WTC11 (cell line): Measurements from ENCODE around the gene EWSR1. TPM values are rescaled to one million over a fixed set of nuclear protein-coding genes. Genes with fewer than 3 reads are reported as not detected.

Experiments
- ATAC-seq: fragments of 200-7000 bp; cut with Tn5 transposase; 2 replicates; pipeline ENCODE4 v1.10.0; 2021; ENCODE audit warnings: mild to moderate bottlenecking, moderate library complexity
- CTCF ChIA-PET: fragments of 300-600 bp; sonication (Branson Sonifier 250); formaldehyde crosslinking; loops from one replicate; lab custom pipeline; 2021; ENCODE audit warnings: antibody characterized with exemption; lab: Charles Lee
- POLR2A ChIA-PET: fragments of 350-600 bp; sonication (Branson Sonifier 250); formaldehyde crosslinking; loops from one replicate; lab custom pipeline; 2021; ENCODE audit warnings: antibody characterized with exemption; lab: Charles Lee
- DNase-seq: peaks from one replicate; pipeline ENCODE4 v3.0.0; 2021; ENCODE audit warnings: low spot score
- H3K27ac Mint-ChIP-seq: 2 replicates; pipeline ENCODE4 v1.8.0; 2021; ENCODE audit warnings: mixed read lengths
- H3K27me3 Mint-ChIP-seq: 2 replicates; pipeline ENCODE4 v1.8.0; 2021; ENCODE audit warnings: low read depth, mild to moderate bottlenecking, moderate library complexity, mixed read lengths
- H3K36me3 Mint-ChIP-seq: 2 replicates; pipeline ENCODE4 v1.8.0; 2021; ENCODE audit warnings: mixed read lengths
- H3K4me1 Mint-ChIP-seq: 2 replicates; pipeline ENCODE4 v1.8.0; 2022; ENCODE audit warnings: mixed read lengths
- H3K4me3 Mint-ChIP-seq: 2 replicates; pipeline ENCODE4 v1.8.0; 2021; ENCODE audit warnings: mild to moderate bottlenecking, moderate library complexity, mixed read lengths
- H3K9me3 Mint-ChIP-seq: 2 replicates; pipeline ENCODE4 v1.8.0; 2021; ENCODE audit warnings: mixed read lengths
- ARID4B ChIP-seq: sonication (generic); formaldehyde crosslinking; IDR thresholded peaks from 2 replicates; pipeline ENCODE4 v1.8.0; 2023; ENCODE audit warnings: missing genetic modification reagents, mild to moderate bottlenecking, borderline replicate concordance
- ATF1 ChIP-seq: sonication (generic); formaldehyde crosslinking; IDR thresholded peaks from 2 replicates; pipeline ENCODE4 v1.8.1; 2023; ENCODE audit warnings: mild to moderate bottlenecking, moderate library complexity, missing genetic modification reagents
- E2F5 ChIP-seq: sonication (generic); formaldehyde crosslinking; IDR thresholded peaks from 2 replicates; pipeline ENCODE4 v1.8.1; 2022; ENCODE audit warnings: mild to moderate bottlenecking, moderate library complexity, missing genetic modification reagents
- ELF4 ChIP-seq: sonication (generic); formaldehyde crosslinking; IDR thresholded peaks from 2 replicates; pipeline ENCODE4 v1.8.1; 2022; ENCODE audit warnings: low read depth, mild to moderate bottlenecking, moderate library complexity, missing genetic modification reagents
- ESRRA ChIP-seq: sonication (generic); formaldehyde crosslinking; IDR thresholded peaks from 2 replicates; pipeline ENCODE4 v1.8.1; 2022; ENCODE audit warnings: mild to moderate bottlenecking, missing genetic modification reagents, borderline replicate concordance
- GRHL2 ChIP-seq: fragments of 250-450 bp; sonication (Bioruptor Pico); IDR thresholded peaks from 2 replicates; pipeline ENCODE4 v1.8.0; 2022; ENCODE audit warnings: mild to moderate bottlenecking, moderate library complexity; ENCODE audit not compliant: insufficient replicate concordance, severe bottlenecking
- HMGA2 ChIP-seq: fragments of 250-450 bp; sonication (Bioruptor Pico); IDR thresholded peaks from 2 replicates; pipeline ENCODE4 v1.4.0; 2021; ENCODE audit warnings: mild to moderate bottlenecking, moderate library complexity
- OVOL2 ChIP-seq: fragments of 250-450 bp; sonication (Bioruptor Pico); IDR thresholded peaks from 2 replicates; pipeline ENCODE4 v1.9.0; 2021; ENCODE audit warnings: mild to moderate bottlenecking, borderline replicate concordance
- PRRX2 ChIP-seq: fragments of 250-450 bp; sonication (Bioruptor Pico); IDR thresholded peaks from 2 replicates; pipeline ENCODE4 v1.8.0; 2021; ENCODE audit warnings: mild to moderate bottlenecking
- RORB ChIP-seq: fragments of 250-450 bp; sonication (Bioruptor Pico); IDR thresholded peaks from 2 replicates; pipeline ENCODE4 v1.9.0; 2021; ENCODE audit warnings: mild to moderate bottlenecking
- SP1 ChIP-seq: sonication (generic); formaldehyde crosslinking; conservative IDR thresholded peaks from 2 replicates; pipeline ENCODE4 v1.8.1; 2022; ENCODE audit warnings: missing genetic modification reagents
- TCF7 ChIP-seq: sonication (generic); formaldehyde crosslinking; IDR thresholded peaks from 2 replicates; pipeline ENCODE4 v1.8.0; 2022; ENCODE audit warnings: mild to moderate bottlenecking, low read depth, missing genetic modification reagents, moderate library complexity
- TEAD1 ChIP-seq: sonication (generic); formaldehyde crosslinking; IDR thresholded peaks from 2 replicates; pipeline ENCODE4 v1.8.0; 2022; ENCODE audit warnings: mild to moderate bottlenecking, missing genetic modification reagents
- ZNF121 ChIP-seq: sonication (generic); formaldehyde crosslinking; IDR thresholded peaks from 2 replicates; pipeline ENCODE4 v1.8.0; 2023; ENCODE audit warnings: missing genetic modification reagents
- ZNF317 ChIP-seq: sonication (generic); formaldehyde crosslinking; IDR thresholded peaks from 2 replicates; pipeline ENCODE4 v1.8.1; 2023; ENCODE audit warnings: low read depth, mild to moderate bottlenecking, moderate library complexity, missing genetic modification reagents, borderline replicate concordance
- ZNF423 ChIP-seq: fragments of 250-450 bp; sonication (Bioruptor Pico); IDR thresholded peaks from 2 replicates; pipeline ENCODE4 v2.1.2; 2022; ENCODE audit warnings: mild to moderate bottlenecking, moderate library complexity
- total RNA-seq: library from RNA; stranded (reverse); gene quantifications from 3 replicates; pipeline ENCODE4 v1.2.3, GENCODE V29; 2021
- TF ChIP-seq, protein P1 (sequence below): sonication (generic); formaldehyde crosslinking; IDR thresholded peaks from 2 replicates; pipeline ENCODE4 v1.8.1; 2023; ENCODE audit warnings: mild to moderate bottlenecking, missing genetic modification reagents, moderate library complexity
- TF ChIP-seq, protein P2 (sequence below): sonication (generic); formaldehyde crosslinking; IDR thresholded peaks from 2 replicates; pipeline ENCODE4 v1.8.1; 2023; ENCODE audit warnings: mild to moderate bottlenecking, missing genetic modification reagents, moderate library complexity
- TF ChIP-seq, protein P3 (sequence below): sonication (generic); formaldehyde crosslinking; IDR thresholded peaks from 2 replicates; pipeline ENCODE4 v1.8.0; 2022; ENCODE audit warnings: mild to moderate bottlenecking, missing genetic modification reagents
- TF ChIP-seq, protein P4 (sequence below): sonication (generic); formaldehyde crosslinking; IDR thresholded peaks from 2 replicates; pipeline ENCODE4 v1.8.0; 2023; ENCODE audit warnings: missing genetic modification reagents

EWSR1 gene
- total RNA-seq, 1 experiment from 2014 or later: 377 TPM

- H3K9me3 Mint-ChIP-seq: no peaks in the 10 kb centered on the region
- H3K27ac Mint-ChIP-seq: no peak overlapping the region
- TF ChIP-seq ZNF121 (CRISPR knock-in tag) (no peak), ELF4 (0 out of 2 replicates have a peak, but pooled peaks have one; percentile 71), ZNF423 (peak; percentile 63; the same call in 1 of the 2 replicates), ARID4B (CRISPR knock-in tag) (peak; percentile 16; the same call in 1 of the 2 replicates), HMGA2 (CRISPR knock-in tag) (no peak), ZNF317 (CRISPR knock-in tag) (0 out of 2 replicates have a peak, but pooled peaks have one; percentile 7), TEAD1 (CRISPR knock-in tag) (peak; percentile 56; the same call in 1 of the 2 replicates), ESRRA (peak; percentile 82; the same call in 1 of the 2 replicates), E2F5 (CRISPR knock-in tag) (peak; percentile 75; the same call in 1 of the 2 replicates), SP1 (peak; percentile 55; the same call in 1 of the 2 replicates)
- ChIA-PET POLR2A (interaction anchor here (1.9 to 2.0 kb wide), 2 partner anchors 10 to 39 kb away, joined by 5 to 6 read pairs; partner anchors contain the start of gene EWSR1), CTCF (interaction anchor here (0.8 to 2.0 kb wide), 10 partner anchors 8 to 101 kb away, joined by 3 to 5 read pairs (median 4); partner anchors contain the start of genes EMID1 and RASL10A)
- peak overlapping the region; percentile 84 for H3K4me3 Mint-ChIP-seq
- no peaks in the 10 kb centered on the region for H3K36me3 Mint-ChIP-seq
- peaks cover 4% of the 10 kb centered on the region; the same call in 1 of the 2 replicates for H3K27me3 Mint-ChIP-seq
- ATAC-seq (peak; percentile 57), DNase-seq (peak; percentile 86)
- peaks cover 21% of the 10 kb centered on the region for H3K4me1 Mint-ChIP-seq
Measured at GRCh38 chr22:29306835-29307595, 38.9 kb downstream of the EWSR1 start.

DNA sequence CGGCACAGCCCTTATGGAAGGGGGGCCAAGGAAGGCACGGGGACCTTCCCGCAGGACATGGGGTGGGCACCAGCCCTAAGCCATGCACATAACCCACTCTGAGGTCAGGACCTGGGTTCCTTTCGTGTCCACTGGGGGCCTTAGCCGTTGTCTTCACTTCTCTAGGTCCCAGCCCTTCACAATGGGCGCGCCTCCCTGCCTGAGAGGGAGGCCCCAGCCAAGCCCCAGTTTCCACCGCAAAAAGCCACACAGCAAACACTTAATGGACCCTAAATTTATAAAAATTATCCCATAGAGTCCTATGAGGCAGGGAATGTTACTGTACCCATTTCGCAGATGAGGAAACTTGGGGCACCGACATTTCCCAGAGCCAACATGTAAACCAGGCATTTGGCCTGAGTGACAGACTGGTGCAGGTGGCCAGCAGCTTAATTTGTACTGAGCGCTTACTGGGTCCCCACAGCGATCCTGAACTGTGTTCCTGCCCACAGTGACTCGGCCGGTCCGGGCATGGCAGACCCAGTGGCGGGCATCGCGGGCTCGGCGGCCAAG is 39.6 kb downstream of the EWSR1 start:
- Mint-ChIP-seq H3K27me3 (peaks cover 10% of the 10 kb centered on the region), H3K9me3 (no peaks in the 10 kb centered on the region), H3K27ac (no peak overlapping the region), H3K4me1 (peaks cover 21% of the 10 kb centered on the region), H3K36me3 (no peaks in the 10 kb centered on the region), H3K4me3 (peak overlapping the region; percentile 84)
- POLR2A ChIA-PET: no interaction called here
- DNase-seq: no peak
- CTCF ChIA-PET: no interaction called here
- TF ChIP-seq ATF1 (CRISPR knock-in tag): no peak
- no peak for TF ChIP-seq OVOL2 (CRISPR knock-in tag)
- TF ChIP-seq TCF7 (CRISPR knock-in tag): no peak
- TF ChIP-seq, protein P1, sequence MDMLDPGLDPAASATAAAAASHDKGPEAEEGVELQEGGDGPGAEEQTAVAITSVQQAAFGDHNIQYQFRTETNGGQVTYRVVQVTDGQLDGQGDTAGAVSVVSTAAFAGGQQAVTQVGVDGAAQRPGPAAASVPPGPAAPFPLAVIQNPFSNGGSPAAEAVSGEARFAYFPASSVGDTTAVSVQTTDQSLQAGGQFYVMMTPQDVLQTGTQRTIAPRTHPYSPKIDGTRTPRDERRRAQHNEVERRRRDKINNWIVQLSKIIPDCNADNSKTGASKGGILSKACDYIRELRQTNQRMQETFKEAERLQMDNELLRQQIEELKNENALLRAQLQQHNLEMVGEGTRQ (CRISPR knock-in tag): no peak
- no peak for TF ChIP-seq RORB (CRISPR knock-in tag)
- TF ChIP-seq, protein P2, sequence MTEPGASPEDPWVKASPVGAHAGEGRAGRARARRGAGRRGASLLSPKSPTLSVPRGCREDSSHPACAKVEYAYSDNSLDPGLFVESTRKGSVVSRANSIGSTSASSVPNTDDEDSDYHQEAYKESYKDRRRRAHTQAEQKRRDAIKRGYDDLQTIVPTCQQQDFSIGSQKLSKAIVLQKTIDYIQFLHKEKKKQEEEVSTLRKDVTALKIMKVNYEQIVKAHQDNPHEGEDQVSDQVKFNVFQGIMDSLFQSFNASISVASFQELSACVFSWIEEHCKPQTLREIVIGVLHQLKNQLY (CRISPR knock-in tag): no peak
- no peak for TF ChIP-seq SP1
- TF ChIP-seq, protein P3, sequence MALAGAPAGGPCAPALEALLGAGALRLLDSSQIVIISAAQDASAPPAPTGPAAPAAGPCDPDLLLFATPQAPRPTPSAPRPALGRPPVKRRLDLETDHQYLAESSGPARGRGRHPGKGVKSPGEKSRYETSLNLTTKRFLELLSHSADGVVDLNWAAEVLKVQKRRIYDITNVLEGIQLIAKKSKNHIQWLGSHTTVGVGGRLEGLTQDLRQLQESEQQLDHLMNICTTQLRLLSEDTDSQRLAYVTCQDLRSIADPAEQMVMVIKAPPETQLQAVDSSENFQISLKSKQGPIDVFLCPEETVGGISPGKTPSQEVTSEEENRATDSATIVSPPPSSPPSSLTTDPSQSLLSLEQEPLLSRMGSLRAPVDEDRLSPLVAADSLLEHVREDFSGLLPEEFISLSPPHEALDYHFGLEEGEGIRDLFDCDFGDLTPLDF (CRISPR knock-in tag): no peak
- TF ChIP-seq ELF4: no peak
- no peak for TF ChIP-seq GRHL2 (CRISPR knock-in tag)
- TF ChIP-seq, protein P4, sequence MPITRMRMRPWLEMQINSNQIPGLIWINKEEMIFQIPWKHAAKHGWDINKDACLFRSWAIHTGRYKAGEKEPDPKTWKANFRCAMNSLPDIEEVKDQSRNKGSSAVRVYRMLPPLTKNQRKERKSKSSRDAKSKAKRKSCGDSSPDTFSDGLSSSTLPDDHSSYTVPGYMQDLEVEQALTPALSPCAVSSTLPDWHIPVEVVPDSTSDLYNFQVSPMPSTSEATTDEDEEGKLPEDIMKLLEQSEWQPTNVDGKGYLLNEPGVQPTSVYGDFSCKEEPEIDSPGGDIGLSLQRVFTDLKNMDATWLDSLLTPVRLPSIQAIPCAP: no peak
- no peak for TF ChIP-seq PRRX2 (CRISPR knock-in tag)
- ATAC-seq: no peak
